Effector CD8-positive, alpha-beta T cell (primary cell): Measurements from ENCODE around the gene ABO.
"Not testable (repeated sequence)": the region's sequence is repeated elsewhere in the genome, so short reads cannot be mapped to it uniquely, and the experiment has no call there.

Source experiments
- DNase-seq: peaks from one replicate; lab custom pipeline; 2025; lab: John Stamatoyannopoulos, UW

ABO gene

DNA sequence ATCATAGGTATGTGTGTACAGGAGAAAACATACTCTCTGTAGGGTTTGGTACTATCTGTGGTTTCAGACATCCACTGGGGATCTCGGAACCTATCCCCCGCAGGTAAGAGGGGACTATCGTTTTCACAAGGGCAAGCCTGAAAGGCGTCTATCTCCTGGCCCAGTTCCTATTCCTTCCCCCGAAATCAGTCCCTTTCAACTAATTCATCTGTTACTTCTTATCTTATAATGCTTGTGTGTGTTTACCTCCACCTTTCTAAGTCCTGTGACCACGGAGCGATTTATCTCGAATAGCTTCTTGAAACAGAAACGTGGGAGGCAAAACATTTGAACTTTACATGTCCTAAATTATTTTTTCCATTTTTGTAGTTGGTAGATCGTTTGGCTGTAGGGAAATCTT is 11.4 kb downstream of the ABO start:
- DNase-seq: no peak

DNA sequence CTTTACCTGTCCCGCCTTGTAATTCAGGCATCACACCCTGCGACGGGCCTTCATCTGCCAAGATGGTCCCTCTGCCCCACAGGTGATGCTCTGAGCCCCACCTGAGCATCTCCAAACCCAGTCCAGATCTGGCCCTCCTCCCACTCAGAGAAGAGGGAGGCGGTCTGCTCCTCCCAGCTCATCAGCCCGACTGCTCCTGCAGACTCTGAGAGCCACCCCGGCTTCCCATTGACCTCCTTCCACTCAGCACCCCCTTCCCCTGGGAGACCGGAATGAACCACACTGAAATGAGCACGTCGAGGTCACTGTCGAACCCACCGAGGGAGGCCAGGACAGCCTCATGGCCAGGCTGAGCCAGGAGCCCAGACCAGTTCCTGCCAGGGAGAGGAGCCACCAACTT is 12.8 kb downstream of the ABO start:
- DNase-seq: no peak

DNA sequence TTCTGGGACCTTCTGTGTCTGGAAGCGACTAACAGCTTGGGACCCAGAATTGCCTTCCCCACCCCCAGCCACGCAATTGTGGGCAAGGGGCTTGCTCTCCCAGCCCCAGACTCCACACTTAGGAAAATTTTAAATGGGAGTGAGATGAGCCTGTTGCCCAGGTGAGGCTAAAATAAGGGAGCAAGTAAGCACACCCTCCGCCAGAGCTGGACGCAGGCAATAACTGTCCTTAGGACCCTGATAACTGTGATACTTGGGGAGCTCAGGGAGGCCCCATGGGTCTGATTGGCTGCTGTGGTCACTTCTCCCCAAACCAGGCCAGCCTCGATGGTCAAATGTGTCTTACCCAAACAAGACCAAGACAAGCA is 13.3 kb downstream of the ABO start:
- DNase-seq: no peak

- no peak for DNase-seq
Measured at GRCh38 chr9:133261103-133261752, 13.8 kb downstream of the ABO start.

DNA sequence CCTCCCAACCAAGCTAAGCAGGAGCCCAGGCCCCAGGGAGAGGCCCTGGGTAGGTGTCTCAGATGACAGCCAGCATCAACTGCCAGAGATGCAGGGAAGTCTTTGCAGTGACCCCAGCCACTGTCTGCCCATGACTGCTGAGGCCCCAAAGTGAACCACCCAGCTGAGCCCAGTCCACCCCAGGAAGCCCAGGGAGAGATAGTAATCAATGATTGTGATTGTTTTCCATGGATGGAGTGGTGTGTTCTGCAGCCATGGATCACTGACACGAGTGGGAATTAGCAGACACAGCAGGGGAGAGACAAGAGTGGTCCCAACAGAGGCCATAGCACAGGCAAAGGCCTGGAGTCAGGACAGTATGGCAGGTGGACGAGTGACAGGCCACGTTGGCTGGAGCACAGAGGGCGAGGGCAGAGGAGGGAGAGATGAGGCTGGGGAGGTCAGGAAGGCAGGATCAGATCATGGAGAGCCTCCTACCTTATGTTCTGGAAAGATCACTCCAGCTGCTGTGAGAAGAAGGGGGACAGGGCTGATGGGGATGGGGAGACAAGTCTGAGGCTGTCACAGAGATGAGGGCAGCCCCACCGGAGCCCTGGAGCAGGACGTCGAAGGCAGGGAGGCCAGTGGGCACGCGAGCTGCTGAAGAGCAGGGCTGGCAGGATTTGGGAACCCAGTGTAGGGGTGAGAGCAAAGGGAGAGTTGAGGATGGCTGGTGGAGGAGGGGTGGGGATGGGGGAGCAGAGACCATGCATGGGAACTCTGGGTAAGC is 14.5 kb downstream of the ABO start:
- no peak for DNase-seq

DNA sequence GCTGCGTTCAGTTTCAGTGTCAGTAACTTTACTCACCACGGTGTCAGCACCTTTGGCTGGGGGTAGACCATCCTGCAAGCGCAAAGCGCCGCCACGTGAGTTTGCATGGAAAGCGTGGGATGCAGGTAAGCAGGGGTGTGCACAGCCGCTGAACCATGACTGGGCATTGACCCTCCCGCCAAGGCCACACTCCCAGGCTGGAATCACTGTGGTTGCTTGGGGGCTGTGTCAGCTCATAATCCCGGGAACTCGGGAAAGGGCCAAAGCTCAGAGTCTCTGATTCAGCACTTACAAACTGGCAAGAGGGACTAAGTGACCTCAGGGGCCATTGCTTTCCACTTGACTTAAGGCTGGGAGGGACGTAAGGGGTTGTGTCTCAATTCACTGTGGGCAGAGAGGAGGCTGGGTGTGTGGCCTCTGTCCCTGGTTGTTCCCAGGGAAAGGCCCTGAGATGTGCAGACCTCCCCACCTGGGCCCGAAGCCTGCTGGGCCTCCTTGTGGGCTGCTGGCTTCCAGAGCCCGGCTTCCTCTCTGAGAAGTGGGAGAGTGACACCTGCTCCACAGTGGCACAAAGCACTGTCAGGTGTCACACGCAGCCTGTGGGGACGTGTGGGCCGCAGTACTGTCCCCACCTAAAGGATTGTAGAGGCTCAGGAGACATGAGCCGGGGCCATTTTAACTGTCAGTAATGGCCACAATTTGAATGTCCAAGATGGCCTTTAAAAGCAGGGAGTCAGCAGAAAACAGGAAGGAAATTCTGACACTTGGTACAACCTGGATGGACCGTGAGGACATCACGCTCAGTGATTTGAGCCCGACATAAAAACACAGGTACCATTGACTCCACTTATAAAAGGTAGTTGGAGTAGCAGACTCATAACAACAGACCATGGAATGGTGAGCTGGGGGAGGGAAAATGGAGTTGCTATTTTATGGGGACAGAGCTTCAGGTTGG is 16.7 kb downstream of the ABO start:
- DNase-seq: no peak

DNA sequence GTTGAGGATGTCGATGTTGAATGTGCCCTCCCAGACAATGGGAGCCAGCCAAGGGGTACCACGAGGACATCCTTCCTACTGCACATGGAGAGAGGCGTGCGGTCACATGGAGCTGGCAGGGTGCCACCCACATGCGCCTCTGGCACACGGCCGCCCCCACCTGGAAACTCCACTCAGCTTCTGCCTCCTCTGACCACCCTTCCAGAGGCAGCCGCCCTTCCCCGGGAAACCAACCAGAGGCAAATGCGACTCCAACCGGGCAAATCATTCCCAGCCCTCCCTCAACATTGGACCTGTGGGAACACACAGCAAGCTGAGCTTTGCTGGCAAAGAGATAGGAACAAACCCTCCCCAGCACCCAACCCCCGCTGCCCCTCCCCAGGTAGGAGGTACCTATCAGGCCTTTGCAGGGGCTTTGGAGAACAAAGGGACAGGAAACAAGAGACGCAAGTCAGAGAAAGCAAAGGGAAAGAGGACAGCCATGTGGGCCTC is 17.5 kb downstream of the ABO start:
- DNase-seq: no peak

DNA sequence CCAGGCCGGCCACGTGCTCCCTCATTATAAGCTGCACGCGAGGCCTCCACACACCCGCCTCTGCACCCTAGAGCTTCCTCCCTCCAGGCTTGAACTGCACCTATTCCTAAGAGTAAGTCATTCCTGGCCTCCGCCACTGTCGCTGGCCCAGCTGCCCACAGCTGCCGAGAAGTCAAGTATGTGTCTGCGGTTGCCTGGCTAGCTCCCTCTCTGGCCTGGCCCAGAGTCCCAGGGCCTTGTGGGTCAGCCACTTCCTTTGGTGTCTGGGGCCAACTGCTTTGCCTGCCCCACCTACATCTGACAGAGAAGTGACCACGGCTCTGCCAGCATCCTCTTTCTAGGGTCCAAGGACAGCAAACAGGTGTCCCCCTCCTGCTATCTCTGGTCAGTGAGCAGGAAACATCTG is 18.3 kb downstream of the ABO start:
- DNase-seq: no peak

- no peak for DNase-seq
Measured at GRCh38 chr9:133256136-133256461, 18.9 kb downstream of the ABO start.

DNA sequence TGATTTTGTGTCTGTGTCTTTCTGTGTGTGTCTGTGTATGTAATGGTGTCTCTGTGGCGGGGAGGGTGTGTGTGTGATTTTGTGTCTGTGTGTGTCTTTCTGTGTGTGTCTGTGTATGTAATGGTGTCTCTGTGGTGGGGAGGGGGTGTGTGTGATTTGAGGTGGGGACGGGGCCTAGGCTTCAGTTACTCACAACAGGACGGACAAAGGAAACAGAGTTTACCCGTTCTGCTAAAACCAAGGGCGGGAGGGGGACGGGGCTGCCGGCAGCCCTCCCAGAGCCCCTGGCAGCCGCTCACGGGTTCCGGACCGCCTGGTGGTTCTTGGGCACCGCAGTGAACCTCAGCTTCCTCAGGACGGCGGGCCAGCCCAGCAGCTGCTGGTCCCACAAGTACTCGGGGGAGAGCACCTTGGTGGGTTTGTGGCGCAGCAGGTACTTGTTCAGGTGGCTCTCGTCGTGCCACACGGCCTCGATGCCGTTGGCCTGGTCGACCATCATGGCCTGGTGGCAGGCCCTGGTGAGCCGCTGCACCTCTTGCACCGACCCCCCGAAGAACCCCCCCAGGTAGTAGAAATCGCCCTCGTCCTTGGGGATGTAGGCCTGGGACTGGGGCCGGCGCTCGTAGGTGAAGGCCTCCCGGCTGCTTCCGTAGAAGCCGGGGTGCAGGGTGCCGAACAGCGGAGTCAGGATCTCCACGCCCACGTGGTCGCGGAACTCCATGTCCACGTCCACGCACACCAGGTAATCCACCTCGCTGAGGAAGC is 19.4 kb downstream of the ABO start:
- no peak for DNase-seq

GRCh38 chr9:133254471-133254870 is 20.5 kb downstream of the ABO start:
- DNase-seq: no peak

DNA sequence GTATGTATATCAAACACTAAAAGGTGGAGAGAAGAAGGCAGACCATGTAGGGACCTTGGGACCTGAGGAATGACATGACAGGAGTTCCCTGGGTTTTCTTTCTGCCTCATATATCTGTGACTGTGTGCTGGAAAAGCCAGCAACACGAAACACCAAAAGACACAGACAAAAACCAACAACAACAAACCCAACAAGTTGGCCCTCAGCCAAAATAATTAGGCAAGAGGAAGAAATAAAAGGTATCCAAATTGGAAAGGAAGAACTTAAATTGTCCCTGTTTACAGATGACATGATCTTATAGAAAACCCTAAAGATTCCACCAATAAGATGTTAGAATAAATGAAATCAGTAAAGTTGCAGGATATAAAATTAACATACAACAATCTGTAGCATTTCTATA is 21.7 kb downstream of the ABO start:
- DNase-seq: no peak

- no peak for DNase-seq
Measured at GRCh38 chr9:133252301-133253020, 22.5 kb downstream of the ABO start.

DNA sequence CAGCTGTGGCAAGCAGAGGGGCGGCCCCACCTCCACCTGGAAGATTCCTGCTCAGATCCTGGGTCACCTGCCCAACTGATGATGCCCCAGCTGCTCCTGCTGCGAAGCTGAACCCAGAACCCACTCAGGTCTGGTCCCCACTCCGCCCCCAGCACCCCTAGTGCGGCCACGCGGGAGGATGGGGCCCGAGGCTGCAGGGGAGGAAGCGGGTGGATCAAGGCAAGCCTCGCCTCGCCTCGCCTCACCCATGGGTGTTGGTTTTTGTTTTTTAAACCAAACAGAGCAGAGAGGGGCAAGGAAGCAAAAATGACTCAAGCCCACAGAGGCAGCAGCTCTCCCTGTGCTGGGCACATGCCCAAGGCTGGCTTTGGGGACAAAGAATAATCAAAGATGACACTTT is 23.2 kb downstream of the ABO start:
- DNase-seq: no peak

- DNase-seq: not testable (repeated sequence)
Measured at GRCh38 chr9:133251221-133251620, 23.8 kb downstream of the ABO start.

- no peak for DNase-seq
Measured at GRCh38 chr9:133250741-133251170, 24.2 kb downstream of the ABO start.

DNA sequence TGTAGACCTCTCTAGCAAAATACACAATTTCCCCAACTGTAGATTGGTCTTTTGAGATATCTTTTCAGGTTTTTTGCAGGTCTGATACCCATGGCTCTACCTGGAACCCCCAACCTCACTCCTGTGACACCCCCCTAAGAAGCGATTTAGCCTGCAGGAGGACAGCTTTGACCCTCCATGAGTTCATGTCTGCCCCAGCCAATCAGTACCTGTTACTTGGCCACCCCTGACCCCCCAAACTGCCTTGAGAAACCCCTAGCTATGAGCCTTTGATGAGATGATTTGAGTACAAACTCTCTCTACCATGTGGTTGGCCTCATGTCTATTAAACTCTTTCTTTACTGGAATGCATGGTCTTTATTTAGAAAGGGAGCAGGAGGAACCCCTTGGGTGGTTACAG is 25.7 kb downstream of the ABO start:
- no peak for DNase-seq

DNA sequence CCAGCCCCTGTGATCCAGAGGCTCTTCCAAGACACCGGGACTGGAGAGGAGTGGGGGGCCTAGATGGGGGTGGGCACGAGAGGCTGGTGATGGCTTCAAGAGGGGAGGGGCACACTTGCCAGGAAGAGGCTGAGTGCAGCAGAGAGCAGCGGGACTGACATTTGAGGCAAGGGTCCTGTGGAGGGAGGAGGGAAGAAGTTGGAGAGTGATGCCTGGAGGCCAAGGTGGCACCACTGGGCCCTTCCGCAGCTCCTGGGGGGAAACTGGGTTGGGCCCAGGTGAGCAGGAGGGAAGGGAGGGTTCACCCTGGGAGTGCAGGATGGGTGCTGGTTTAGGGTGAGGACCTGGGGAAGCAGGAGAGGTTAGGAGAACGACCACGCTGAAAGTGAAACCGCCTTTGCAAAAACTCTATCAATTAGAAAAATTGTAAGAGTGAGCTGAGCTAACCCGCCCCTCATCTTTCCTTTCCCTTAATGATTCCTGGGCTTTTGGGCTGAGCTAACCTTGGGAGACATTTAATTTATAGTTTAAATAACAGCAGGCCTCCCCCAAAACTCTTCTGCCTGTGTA is 26.2 kb downstream of the ABO start:
- no peak for DNase-seq

DNA sequence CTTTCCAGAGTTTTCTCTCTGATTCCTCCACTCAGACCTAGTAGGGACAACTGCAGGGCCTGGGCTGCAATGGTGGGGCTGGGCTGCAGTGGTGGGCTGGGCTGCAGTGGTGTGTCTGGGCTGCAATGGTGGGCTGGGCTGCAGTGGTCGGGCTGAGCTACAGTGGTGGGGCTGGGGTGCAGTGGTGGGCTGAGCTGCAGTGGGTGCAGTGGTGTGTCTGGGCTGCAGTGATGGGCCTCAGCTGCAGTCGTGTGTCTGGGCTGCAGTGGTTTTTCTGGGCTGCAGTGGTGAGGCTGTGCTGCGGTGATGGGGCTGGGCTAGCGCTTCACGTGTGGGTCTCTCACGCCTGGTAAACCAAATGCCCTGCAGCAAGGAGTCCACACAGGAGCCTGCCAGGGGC is 27.4 kb downstream of the ABO start:
- DNase-seq: no peak

DNA sequence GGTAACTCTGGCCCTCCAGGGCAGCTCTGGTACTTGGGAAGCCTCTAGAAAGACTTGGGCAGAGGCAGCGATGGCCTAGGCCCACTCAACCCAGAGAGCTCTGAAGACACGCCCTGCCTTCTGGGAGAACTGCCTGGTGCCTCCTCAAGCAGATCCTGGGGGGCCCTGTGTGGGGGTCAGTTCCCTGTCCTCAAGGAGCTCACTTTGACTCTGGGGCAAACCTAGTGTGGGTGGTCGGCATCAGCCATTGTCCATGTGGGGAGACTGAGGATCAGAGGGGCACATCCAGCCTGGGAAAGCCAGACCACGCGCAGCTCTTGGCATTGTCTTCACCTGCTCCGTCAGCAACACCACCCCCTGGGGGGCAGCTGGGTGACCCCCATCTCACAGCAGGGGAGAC is 28.0 kb downstream of the ABO start:
- DNase-seq: no peak

GRCh38 chr9:133246562-133246961 is 28.4 kb downstream of the ABO start:
- no peak for DNase-seq
